ENCODE data around the gene VWA5B1. TPM values are rescaled to one million over a fixed set of nuclear protein-coding genes. Genes with fewer than 3 reads are reported as not detected.

VWA5B1 gene
- total RNA-seq, 1 donor from 2014 or later = not detected

DNA sequence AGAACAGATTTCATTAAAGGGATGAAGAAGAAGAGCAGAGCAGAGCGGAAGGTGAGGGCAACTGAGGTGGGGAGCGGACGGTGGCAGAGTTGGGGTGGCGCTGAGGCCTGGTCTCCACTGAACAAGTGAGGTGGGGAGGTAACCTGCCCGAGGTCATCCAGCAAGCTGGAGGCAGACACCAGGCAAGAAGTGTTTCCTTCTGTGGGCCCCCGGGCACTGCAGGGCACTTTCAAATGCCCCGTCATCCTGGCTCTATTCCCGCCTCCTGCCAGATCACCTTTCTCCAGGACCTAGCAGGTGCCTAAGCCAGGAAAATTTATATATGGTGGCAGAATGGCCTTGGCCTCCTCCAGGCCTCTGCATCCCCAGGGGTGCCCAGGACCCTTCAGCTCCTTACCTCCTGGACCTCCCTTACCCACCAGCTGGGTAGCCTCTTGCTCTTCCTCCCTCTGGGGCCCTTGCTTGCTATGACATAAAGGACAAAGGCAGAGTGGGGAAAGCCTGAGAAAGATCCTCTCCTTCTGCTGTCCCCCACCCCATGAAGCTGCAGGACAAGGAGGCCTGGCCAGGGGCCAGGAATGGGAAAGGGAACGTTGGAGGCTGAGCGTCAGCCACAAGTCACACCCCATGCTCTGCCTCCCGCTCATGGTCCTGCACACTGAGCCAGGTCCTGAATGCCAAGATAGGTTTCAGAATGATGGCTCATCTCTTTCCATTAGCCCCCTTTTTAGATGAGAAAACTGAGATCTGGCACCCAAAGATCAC is 29.0 kb downstream of the VWA5B1 start:
- ATAC-seq = no peak
- DNase-seq (ENCODE audit: low spot score) = no peak
- intact Hi-C loops (cut with DNase I) = no loop called here

DNA sequence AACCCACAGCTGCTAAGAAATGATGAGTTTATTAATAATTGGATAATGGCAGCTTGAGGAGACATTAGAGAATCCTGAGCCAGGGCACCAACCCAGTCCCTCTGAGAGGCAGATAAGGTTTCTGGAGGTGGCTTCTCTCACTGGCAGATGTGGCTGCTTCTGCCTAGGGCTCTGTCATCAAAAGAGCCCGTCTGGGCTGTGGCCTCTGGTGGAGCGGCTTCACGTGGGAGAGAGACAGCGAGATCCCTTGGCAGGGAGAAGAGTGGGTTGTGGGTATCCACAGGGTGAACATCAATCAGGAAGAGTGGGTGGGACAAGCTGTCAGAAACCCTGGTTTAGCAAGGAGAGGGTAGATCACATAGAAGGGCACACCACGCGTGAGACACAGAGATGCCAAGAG is 30.0 kb downstream of the VWA5B1 start:
- DNase-seq (ENCODE audit: low spot score) (no peak), ATAC-seq (no peak)
- intact Hi-C loops (cut with DNase I) = no loop called here

DNA sequence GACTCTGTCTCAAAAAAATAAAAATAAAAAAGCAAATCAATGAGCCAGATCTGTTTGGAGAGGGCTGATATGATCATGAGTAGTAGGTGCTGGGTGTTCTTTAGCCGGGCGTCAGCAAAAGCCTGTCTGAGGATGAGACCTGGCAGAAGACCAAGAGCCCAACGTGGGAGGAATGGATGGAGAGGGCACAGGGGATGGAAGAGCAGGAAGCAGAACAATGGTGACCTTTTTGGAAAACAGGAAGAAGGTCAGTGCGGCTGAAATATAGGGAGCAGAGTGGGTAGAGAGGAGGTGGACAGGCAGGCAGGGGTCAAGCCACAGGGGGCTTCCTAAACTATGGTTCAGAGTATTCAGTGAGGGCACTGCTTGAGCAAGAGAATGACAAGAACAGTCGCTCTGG is 30.9 kb downstream of the VWA5B1 start:
- no peak for DNase-seq (ENCODE audit: low spot score)
- intact Hi-C loops (cut with DNase I) = no loop called here
- no peak for ATAC-seq

DNA sequence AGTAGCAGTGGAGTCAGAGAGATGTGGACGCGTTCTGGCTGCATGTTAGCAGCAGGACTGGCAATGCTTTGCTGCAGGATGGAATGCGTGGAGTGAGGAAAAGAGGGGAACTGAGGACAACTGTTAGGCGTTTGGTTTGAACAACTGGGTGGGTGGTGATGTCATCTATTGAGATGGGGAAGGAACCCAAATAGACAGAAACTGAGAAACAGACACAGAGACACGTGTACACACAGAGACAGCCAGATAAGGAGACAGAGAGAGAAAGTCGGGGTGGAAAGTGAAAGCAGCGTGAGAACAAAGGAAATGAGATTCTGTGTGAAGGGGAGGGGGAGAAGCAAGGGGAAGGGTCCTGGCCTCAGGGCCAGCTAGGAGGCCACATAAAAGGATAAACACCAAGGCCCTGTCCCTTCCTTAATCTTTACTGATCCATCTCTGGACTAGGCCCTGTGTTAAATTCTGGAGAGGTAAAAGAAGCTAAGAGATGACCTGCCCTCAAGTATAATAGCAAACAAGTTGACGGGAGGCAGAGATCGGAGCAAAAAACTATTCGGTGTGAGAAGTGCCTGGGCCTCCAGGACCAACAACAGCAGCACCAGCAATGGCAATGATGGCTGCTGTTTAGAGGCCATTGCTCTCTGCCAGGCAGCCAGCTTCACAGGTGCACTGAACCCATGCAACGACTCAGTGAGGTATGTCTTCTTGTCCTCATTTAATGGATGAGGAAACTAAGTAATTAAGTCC is 31.6 kb downstream of the VWA5B1 start:
- intact Hi-C loops (cut with DNase I) = no loop called here
- ATAC-seq (no peak), DNase-seq (ENCODE audit: low spot score) (no peak)

DNA sequence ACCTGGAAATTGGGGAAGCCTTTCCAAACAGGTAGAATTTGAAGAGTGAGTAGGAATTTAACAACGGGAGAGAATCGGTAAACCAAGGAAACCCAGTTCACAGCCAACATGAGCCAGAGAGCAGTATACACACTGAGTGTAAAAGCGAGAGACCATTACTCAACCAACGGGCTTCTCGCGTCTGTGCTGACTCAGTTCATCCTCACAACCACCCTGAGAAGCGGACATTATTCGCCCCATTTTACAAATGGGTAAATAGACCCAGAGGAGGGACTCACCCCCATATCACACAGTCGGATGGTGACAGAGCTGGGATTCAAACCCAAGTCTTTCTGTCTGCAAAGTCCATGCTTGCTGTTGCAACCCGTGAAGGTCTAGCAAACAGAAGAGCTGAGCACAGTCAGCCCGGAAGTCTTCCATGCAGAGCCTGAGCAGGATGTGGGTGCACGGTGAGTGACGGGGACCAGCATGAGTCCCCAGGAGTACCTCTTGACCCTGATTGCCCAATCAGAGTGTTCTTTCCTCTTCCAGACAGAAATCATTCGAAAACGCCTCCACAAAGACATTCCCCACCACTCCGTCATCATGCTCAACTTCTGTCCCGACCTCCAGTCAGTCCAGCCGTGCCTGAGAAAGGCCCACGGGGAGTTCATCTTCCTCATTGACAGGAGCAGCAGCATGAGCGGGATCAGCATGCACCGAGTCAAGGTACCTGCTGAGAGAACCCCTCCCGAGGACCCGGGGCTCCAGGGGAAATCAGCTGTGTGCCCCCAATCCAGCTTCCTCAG is 32.3 kb downstream of the VWA5B1 start:
- DNase-seq (ENCODE audit: low spot score) = no peak
- no peak for ATAC-seq
- intact Hi-C loops (cut with DNase I) = no loop called here

DNA sequence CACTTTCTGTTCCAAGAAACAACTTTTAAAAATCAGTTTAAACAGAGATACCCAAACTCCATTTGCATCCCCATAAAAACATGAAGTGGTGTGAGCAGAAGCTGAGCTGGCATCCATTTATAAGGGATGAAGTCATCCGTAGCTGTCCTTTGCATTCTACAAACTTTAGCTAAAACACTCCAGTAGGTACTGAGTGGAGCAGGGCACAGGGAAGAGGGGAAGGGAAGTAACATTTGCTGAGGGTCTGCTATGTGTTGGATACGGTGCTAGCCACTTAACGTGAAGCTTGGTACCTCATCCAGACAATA is 32.9 kb downstream of the VWA5B1 start:
- DNase-seq (ENCODE audit: low spot score) = no peak
- ATAC-seq = no peak
- intact Hi-C loops (cut with DNase I) = no loop called here

DNA sequence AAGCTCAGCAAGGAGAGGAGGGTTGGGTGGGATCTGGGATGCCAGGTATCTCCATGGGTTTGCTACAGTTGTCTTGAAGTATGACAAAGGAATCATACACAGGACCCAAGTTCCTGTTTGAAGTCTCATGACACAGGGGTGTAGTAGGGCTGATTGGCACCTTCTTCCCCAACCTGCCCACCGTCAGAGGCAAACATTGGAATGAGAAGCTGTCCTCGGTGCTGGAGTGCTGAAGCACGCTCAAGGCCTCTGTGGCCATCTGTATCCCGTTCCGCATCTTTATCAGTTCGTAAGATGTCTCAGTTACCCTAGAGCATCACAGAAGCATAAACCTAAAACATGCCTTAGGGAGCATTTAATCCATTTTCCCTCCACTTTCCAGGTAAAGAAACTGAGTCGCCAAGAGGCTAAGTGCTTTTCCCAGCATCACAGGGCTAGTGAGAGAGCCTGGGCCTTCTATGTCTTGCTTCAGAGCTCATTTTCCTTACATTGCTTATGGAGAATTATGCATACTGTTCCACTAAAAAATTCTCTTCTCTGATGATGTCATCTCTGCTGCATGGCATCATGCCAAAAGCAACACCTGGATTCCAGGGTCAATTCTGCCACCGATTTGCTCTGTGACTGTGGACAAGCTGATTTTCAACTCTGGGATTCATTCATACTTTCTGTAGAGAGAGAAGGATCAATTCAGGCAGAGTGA is 34.2 kb downstream of the VWA5B1 start:
- DNase-seq (ENCODE audit: low spot score) (no peak), ATAC-seq (no peak)
- intact Hi-C loops (cut with DNase I) = no loop called here

DNA sequence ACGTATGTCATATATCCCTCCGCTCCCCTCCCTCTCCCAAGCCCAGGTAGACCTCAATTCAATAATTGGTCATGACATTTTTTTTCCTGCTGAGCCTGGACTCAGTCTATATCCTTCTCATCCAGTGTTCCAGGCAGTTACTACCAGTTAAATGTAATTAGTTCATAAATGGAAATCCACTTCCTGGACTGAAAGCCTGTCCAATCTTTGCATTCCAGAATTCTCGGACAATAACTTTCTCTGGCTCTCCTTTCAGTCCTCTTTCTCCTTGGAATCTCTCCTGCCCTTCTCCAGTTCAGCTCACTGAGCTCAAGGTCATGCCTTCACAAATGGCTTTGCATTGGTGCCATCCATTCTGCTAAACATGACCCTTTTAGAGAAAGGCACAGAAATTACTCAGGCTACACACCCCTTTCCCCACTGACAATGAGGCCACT is 34.8 kb downstream of the VWA5B1 start:
- ATAC-seq (no peak), DNase-seq (ENCODE audit: low spot score) (no peak)
- intact Hi-C loops (cut with DNase I) = no loop called here

DNA sequence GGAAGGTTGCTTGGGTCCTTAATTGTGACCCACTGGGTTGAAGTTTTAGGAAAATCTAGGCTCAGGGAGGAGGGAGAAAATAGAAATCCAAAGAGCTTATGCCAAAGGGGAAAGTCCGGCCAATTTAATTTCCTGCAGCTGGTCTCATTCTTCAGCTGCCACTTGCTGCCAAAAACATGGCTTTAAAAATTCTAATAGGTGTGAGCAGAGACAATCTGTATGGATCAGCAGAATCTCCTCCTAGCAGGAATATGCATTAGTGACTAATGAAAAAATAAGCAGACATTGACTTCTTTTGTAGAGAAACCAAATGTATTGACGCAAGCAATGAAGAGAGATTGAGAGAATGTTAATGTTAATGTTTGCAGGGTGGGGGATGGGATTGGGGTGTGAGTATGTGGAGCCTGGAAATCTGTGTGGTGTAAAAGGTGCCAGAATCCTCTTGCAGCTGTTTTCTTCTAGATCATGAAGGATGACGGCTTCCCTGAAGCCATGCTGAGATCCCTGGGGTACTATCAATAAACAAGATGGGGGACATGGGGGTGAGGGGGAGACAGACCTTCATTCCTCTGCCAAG is 35.3 kb downstream of the VWA5B1 start:
- ATAC-seq = no peak
- no peak for DNase-seq (ENCODE audit: low spot score)
- intact Hi-C loops (cut with DNase I) = no loop called here

DNA sequence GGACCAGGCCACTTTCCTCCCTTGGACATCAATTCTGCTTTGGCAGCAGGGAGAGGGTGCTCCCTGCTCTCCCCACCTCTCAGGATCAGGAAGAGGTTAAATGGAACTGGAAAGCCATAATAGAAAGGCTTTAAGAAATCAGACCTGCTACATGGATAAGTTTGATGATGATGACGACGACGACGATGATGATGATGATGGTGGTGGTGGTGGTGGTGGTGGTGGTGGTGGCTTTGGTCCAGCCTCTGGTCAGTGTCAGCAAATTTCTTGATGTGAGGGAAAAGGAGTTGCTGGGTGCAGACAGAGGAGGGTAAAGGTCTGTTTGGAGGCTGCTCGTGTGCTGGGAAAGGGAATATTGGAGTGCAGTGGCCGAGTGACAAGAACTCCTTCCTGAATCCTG is 36.8 kb downstream of the VWA5B1 start:
- DNase-seq (ENCODE audit: low spot score) = no peak
- no peak for ATAC-seq
- intact Hi-C loops (cut with DNase I) = no loop called here

DNA sequence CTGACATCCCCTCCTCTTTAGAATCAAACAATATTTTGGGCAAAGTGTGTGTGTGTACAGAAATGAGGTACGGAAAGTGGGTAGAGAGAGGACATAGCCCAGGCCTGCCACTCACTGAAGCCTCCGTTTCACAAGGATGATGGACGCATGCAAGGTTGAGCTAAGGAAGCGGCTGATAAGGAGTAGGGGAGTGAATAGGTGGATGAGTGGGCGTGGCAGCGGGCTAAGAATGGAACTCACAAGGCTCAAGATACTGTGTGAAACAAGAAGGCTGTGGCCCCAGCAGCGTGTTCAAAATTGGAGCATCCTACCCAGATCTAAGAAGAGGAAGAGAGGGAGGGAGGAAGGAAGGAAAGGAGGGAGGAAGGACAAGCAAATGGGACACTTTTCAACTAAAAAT is 37.5 kb downstream of the VWA5B1 start:
- ATAC-seq (no peak), DNase-seq (ENCODE audit: low spot score) (no peak)
- intact Hi-C loops (cut with DNase I) = no loop called here

DNA sequence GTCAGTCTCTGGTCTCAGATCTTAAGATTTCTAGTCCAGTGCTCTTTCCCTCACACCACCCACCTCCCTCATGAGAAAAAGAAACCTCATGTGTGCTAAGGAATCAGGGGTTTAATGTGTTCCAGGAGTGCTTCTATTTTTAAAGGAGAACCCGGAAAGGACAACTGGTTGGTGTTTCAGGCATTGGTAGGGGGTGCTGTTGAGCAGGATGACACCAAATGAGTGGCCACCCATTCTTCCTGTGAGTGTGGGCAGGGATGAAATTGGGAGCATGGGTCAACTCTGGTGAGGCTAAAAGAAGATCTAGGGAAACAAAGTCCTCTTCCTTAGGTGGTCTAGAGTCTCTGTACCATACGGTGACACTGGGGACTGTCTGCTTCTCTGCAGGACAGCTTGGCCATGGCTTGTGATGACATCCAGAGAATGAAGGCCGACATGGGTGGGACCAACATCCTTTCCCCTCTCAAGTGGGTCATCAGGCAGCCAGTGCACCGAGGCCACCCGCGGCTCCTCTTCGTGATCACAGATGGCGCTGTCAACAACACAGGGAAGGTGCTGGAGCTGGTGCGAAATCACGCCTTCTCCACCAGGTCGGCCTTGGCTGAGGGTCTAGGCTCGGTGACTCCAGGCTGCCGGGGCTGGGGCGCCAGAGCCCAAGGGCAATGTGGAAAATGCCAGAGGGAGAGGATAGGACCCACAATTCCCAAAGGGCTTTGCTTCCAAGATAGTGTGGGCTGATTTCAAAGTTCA is 39.3 kb downstream of the VWA5B1 start:
- DNase-seq (ENCODE audit: low spot score) (no peak), ATAC-seq (no peak)
- intact Hi-C loops (cut with DNase I) = no loop called here

DNA sequence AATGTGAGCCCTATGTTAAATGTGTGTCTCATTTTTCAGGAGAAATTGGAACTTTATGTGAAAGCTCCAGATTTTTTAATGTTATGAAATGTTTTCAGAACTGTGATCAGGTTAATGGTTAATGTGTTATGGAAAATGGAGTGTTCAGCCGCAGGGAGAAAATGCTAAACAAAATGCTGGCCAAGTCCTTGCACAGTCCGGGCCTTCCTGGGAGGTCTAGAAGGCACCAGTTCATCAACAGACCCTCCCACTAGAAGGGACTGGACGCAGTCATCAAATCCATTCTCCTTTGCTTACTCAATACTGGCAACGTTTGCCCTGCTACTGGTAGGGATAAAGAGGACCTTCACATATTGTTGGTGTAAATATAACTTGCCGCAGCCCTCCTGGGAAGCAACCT is 43.4 kb downstream of the VWA5B1 start:
- intact Hi-C loops (cut with DNase I) = no loop called here

DNA sequence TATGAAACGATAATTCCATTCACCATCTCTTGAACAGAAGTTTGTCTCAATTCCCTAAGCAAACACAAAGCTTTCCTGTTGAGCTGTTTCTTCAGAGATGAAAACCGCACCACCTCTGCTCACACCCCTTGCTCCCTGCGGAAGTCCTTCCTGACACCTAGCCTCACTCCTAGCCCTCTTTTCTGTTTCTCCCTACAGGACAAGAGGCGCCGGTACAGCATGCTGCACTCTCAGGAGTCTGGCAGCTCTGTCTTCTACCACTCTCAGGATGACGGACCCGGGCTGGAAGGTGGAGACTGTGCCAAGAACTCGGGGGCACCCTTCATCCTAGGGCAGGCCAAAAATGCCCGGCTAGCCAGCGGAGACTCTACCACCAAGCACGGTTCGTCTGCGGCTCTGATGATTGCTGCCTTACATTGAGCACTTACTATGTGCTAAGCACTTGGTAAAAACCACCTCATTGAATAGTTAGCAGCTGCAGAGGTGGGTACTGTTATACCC is 45.5 kb downstream of the VWA5B1 start:
- intact Hi-C loops (cut with DNase I) = no loop called here
- DNase-seq (ENCODE audit: low spot score) = no peak
- ATAC-seq = no peak

More for the DNA sequence above, 43.4 kb downstream of the VWA5B1 start:
- ATAC-seq (no peak), DNase-seq (ENCODE audit: low spot score) (no peak)

DNA sequence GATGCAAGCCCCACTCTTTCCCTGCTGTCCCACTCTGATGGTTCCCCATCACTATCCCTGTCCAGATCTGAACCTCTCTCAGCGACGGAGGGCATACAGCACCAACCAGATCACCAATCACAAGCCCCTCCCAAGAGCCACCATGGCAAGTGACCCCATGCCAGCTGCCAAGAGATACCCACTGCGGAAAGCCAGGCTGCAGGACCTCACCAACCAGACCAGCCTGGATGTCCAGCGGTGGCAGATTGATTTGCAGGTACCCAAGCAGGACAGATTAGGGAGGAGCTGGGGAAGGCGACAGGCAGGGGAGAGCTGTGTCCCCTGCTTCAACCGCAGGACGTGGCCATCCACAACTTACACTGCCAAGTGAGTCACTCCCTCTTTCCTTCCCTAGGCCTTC is 46.9 kb downstream of the VWA5B1 start:
- ATAC-seq = no peak
- DNase-seq (ENCODE audit: low spot score) = no peak
- intact Hi-C loops (cut with DNase I) = no loop called here

DNA sequence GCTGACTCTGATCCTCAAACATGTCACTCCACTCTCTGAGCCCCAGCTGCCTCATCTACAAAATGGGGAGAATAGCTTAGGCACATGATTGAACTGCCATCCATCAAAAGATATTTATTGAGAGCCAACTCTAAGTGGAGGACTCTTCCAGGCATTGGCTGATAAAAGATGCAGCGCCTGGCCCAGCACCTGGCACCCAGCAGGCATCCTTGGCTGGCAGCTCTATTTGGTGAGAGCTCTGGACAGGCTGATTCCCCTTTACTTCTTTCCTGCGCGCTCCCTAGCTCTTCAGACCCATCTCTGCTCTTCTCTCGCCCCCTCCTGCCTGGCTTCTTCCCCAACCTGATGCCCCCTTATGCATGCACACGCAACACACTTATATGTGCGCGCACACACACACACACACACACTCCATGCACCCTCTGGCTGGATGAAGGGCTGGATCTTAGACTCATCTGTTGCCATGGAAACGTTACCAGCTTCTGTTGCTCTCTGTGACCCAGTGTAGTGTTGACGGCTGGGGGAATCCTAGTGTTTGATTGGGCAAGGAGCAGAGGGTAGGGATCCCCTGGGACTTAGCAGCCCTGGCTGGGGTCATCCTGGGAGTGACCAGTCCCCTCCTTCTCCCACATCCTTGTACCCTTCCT is 49.3 kb downstream of the VWA5B1 start:
- ATAC-seq = no peak
- DNase-seq (ENCODE audit: low spot score) = no peak
- intact Hi-C loops (cut with DNase I) = no loop called here

DNA sequence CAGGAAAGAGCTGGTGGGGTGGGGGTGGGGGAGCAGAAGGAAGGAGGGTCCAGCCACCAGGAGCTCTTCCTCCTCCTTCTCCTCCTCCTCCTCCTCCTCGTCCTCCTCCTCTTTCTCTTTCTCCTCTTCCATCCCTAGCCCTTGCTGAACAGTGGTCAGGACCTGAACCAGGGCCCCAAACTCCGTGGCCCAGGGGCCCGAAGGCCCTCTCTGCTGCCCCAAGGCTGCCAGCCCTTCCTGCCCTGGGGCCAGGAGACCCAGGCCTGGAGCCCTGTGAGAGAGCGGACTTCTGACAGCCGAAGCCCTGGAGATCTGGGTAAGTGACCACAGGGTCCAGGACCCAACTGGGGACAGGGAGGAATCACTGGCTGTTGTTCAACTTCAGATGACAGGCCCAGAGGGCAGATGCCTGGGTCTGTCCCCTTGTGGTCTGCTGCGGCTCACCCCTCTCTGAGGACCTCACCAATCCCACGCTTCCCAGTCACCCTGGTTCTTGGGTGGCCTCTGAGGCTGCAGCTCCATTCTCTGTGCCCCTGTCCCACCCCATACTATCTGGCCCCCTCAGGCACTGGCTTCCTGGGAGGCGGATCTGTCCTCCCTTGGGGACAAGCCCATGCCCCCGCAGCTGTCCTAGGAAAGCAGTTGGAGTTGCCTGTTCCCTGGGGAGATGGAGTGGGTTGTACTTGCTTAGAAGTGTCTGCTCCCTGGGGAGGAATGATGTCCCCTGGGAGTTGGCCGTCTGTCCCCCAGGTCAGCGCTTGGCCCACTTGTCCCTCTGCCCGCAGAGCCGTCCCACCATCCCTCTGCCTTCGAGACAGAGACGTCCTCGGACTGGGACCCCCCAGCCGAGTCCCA is 51.8 kb downstream of the VWA5B1 start:
- ATAC-seq (no peak), DNase-seq (ENCODE audit: low spot score) (no peak)
- intact Hi-C loops (cut with DNase I) = no loop called here
